Heart left ventricle (tissue), 13 donors: ENCODE data around the gene CCN2.

Experiments
- CTCF ChIP-seq, 12 donors: fragments of 200-600 bp; sonication (generic) in 4 of 12; IDR thresholded peaks; one replicate each; pipeline versions ENCODE4 v1.5.0 to v1.8.0; 2018 to 2022; ENCODE audit warnings: antibody characterized with exemption in 12 of 12, mild to moderate bottlenecking in 5 of 12
- POLR2A ChIP-seq, 2 donors: fragments of 450-650 bp; IDR thresholded peaks; one replicate each; pipeline ENCODE4 v1.6.1; 2017; ENCODE audit warnings: antibody characterized with exemption in 2 of 2, mild to moderate bottlenecking in 2 of 2, moderate library complexity in 2 of 2
- donor health status: ischemic (EF 13 %, LVEDD 7.1; RV severe dilation, severe dysfunction).
- donor health status: DM: no; HTN: yes; CAD: no.
- donor health status: DM: no; HTN: no; CAD: no.
- donor health status: ischemic (EF 25% LVEDD 6.9; RV normal size, moderate dysfunction).
- donor health status: ischemic (EF 25% LVEDD 5.7; RV mildly dilated, moderate dysfunction).
- donor health status: ischemic (EF 35%, LVEDD 5.7; RV mildly dilated, moderate dysfunction).
- donor health status: nonischemic (EF 11% LVEDD 7.7; RV severe dilation, severe dysfunction).
- donor health status: DM: yes; HTN: yes; CAD: no.
- donor health status: PGD.
- donor health status: ischemic (EF 29% LVEDD 5.4; RV normal size, mild dysfunction).
- donor health status: nonischemic (EF 23%, LVEDD 6.1; RV moderate dilation, normal function).

DNA sequence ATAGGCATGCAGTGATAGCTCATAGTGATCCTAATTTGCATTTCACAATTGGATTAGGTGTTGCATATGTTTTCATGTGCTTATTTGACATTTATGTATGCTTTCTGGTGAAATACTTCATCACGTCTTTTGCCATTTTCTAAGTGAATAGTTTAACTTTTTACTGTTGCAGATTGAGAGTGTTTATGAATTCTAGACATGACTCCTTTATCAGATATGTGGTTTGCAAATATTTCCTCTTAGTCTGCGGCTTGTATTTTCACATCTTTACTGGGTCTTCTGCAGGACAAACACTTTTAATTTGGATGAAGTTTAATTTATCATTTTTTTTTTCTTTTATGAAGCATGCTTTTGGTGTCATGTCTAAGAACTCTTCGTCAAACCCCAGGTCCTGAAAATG lies 39.2 kb downstream of the CCN2 start:
- TF ChIP-seq CTCF (IDR thresholded peaks at IDR 0.05): no peak
- no peak for TF ChIP-seq POLR2A (IDR thresholded peaks at IDR 0.05)
